NCI-H2081 (cell line): ENCODE data around the gene ATXN7L2.
A peak's percentile ranks its signal among the peaks of the same experiment; 100 is the strongest.

Experiments
- DNase-seq, 2 experiments: peaks; one replicate each; lab custom pipeline; 2025; lab: John Stamatoyannopoulos, UW

Gene ATXN7L2

DNA sequence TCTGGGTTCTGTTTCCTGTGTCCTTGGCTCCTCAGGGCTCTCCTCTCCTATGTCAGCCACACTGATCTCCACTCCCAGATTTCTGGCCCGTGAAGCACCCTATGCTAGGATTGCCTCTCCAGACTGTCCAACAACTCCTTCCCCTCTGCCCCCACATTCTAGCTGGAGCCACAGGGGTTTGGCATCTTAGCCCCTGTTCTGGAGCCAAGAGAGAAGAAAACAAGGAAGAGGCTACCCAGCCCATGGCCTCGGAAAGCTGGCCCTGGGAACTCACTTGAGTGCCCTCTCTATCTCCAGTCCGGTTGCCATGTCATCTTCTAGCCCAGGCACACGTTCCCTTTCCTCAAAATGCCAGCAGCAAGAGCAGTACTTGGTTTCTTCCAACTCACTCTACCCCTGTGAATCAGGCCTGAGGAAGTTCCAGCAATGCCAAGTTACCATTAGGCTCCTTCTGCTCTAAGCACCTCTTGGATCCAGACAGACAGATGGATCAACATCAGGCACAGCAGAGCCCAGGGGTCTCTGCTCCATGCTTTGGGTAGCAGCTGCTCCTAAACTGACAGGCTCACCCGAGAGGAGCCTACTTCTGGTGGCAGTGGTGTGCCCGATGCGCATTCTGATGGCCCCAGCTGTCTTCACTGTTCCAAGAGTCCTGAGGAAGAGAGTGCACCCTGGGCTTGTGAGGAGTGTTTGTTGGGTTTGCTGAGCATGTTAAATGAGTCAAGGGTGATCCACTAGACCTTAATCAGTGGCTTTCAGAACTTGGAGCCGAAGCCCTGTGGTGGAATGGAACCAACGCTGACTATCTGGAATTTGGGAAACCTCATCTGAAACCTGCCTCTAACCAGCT is 44.4 kb downstream of the ATXN7L2 start:
- DNase-seq: no peak

DNA sequence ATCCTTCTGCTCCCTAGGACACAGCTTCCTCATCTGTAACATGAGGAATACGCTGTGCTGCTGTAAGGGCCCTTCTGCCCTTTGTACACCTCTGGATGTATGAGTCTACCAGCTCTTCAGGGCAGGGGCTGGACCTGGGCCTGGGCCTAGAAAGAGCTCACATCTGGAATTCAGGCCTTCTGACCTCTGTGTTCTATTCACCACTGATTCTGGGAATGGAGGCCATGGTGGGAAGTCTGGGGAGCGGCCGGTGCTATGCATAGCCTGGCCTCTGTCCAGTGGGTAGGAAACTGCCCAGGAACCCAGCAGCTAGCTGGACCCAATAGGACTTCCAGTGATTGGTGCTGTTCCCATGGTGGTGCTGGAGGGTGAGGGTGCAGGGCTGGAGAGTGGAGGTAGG is 45.0 kb downstream of the ATXN7L2 start:
- DNase-seq: no peak

- DNase-seq: peak in 1 of 2 experiments; percentile 9
These were observed 46.3 kb downstream of the ATXN7L2 start for GRCh38 chr1:109529881-109530456.

GRCh38 chr1:109530457-109531087 is 46.9 kb downstream of the ATXN7L2 start:
- DNase-seq: peak in 1 of 2 experiments; percentile 39

DNA sequence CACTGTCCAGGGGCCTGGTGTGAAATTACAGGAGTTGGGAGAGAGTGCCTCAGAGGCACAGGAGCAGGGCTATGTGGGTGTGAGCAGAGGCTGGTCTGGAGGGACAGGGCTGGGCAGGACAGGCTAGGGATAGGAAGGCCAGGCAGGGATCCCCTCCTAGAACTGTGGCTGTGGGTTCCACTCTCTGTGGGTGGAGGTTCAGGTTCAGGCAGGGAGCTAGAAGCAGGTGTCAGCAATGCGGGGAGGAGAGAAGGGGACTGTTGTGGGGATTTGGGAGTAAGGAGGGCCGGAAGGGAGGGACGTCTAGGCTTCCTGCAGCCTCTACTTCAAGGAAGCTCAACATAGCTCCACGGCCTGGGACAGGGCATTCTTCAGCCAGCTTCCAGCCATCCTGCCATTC is 47.7 kb downstream of the ATXN7L2 start:
- DNase-seq: no peak

DNA sequence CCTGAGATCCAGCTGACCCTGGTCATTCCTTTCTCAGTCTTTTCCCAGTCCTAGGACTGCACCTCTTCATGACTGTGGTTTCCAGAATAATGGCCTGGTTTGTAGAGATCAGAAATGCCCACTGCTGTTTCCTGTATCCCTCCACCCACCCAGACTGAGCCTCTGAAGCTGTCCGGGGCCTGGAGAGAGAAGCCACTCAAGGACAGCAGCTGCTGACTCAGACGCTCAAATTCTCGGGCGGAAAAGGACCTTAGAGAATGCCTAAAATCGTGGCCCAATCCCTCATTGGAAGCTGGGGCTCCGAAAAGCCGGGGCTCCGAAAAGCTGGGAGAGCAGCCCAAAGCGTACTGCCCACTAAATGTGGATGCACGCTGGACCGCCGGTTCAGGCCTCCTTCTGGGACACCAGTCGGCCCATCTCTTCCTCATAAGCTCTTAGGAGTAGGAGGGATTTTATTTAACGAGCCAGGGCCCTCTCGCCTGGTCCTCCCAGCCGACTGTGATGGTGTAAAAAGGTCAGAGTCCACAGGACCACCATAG is 48.2 kb downstream of the ATXN7L2 start:
- DNase-seq: no peak

- DNase-seq: peak; percentile 69 to 75
These were observed 48.8 kb downstream of the ATXN7L2 start for GRCh38 chr1:109532365-109533136.

DNA sequence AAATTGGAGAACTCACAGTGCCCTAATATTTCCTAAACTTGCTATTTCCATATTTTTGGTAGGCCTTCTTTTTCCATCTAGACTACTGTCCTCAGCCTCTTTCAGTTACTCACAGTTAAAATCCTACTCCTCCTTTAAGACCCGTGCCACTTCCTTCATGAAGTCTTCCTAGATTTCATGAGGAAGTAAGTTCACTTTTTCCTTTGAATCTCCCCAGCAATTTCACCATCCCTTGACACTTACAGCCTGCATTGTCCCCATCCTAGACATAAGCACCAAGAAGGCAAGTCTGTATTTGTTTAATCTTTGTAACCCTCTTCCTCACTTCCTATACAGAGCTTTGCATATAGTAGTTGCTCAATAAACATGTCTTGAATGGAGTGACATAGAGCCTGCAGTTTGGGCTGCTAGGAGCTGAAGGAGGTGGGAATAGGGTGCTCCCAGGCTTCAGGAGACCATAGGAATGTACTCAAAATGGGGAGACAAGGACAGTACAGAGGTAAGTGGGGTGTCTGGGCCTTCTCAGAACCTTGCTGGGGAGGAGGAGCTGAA is 50.7 kb downstream of the ATXN7L2 start:
- DNase-seq: no peak

DNA sequence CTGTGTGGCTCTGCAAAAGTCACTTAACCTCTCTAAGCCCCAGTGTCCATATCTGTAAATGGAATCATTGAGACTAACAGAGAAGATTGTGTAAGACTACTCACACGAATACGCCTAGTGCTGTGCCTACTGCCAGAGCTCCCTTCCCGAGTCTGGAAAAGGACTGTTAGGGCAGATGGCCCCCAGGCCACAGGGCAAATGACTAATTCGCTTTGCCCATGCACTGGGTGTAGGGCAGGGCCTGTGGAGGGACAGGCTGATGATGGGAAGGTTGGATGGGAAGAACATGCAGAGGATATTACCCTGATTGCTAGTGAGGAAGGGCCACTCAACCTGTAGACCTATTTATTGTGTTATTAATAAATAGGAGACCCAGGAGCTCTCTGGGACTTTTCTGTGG is 51.8 kb downstream of the ATXN7L2 start:
- no peak for DNase-seq

DNA sequence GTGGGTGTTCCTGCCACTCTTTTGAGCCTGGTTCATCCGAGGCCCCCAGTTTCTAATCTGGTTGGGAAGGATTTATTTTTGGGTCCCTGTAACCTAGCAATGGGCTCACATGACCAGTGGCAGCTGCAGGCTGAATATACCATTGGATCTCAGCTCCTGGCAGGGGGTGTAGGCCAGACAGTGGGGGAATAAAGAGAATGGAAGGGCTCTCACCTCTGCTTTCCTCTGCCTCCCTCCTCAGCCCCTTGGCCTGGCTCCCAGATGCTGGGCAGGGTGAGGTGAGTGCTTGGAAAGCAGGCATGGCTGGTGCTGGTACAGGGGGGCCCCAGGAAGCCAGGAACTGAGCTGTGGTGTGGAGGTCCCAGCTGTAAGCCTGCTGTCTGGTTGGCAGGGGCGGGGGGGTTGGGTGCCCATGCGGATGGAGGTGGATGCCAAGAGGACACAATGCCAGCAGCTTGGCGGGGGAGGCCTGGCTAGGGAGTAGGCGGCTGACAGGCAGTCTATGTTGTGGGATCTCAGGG is 52.3 kb downstream of the ATXN7L2 start:
- DNase-seq: peak; percentile 58 to 83

- no peak for DNase-seq
These were observed 53.9 kb downstream of the ATXN7L2 start for GRCh38 chr1:109537450-109538178.

DNA sequence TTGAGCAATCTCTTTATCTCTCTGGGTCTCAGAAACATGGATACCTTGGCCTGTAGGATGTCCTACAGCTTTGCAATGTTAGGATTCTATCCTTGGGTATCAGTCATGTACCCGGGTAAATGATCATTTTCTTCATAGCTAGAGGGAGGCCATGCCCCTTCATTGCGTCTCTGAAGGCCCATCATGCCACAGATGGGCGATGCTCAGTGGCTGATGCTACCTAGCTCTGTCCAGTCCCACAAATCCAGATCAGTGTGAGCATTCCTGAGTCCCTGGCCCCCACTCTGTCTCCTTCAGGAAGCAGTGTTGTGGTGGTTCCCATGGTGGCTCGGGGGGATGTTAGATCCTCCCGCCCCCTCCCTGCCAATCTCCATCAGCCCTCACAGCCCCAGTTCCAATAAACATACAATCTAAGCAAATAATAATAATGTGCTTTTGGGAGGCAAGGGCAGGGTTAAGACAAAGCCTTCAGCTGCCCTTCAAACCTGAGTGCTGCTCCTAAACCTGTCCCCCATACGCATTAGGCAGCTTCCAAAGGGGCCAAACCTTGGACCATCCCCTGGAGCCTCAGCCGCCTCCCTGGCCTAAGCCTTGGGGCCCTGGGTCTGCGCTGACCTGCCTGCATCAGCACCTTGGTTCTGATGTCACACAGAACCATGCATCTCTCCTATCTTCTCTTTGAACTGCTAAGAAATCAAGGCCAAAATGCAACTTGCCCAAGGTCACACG is 55.3 kb downstream of the ATXN7L2 start:
- DNase-seq: no peak

DNA sequence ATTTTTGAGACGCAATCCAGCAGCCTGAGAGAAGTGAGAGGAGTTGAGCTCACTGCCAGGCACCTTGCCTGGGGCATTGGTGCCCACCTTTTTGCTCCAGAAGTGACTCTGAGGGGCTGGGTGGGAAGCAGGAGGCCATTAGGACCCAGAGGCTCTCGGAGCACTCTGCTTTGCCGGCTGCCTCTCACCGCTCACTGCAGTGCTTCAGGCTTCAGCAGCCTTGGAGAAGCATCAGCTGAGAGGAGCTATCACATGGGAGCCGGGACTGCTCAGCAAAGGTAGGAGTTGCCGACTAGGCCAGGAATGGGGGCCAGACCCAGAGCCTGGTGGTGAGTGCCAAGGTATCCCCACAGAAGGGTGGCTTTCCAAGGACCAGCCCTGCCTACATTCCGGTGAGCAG is 56.0 kb downstream of the ATXN7L2 start, which contains the start of gene GPR61:
Gene GPR61, plus strand, starts transcription at position 197 of the 400 bp plus-strand sequence. CDS start 3,151 bp downstream, outside the sequence.
- DNase-seq: no peak

DNA sequence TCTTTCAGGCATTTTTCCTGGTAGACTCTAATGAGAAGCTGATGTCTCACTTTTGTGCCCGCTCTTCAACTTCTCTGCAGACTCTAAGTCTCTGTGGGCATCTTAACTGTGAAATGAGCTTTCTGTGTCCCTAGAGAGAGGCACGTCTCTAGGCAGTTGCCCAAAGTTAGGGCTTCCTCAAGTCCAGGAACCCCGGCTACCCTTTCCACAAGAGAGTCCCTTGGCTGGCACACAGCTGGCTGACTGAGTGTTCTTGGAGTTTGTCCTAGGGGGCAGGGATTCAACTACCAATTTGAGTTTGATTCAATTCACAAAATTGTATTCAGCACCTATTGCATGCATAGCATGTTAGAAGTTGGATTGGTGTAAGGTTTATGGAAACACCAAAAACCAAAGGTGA is 57.4 kb downstream of the ATXN7L2 start:
- no peak for DNase-seq
